DMS53 treated with DMSO at 0.1 percent for 48 hours (cell line): ENCODE results near the gene ZNF581.
A peak's percentile ranks its signal among the peaks of the same experiment; 100 is the strongest.

Experiments
- DNase-seq: peaks from one replicate; lab custom pipeline; 2025; ENCODE audit not compliant: unreplicated experiment; lab: John Stamatoyannopoulos, UW

Gene ZNF581

GRCh38 chr19:55625004-55625326 lies 18.5 kb upstream of the ZNF581 start:
- no peak for DNase-seq

GRCh38 chr19:55626350-55626749 lies 17.1 kb upstream of the ZNF581 start:
- no peak for DNase-seq

- peak; percentile 70 for DNase-seq
These were observed 11.0 kb upstream of the ZNF581 start for GRCh38 chr19:55632463-55632834.

- no peak for DNase-seq
These were observed 9.6 kb upstream of the ZNF581 start for GRCh38 chr19:55633861-55634260.

- DNase-seq = no peak
These were observed 8.1 kb upstream of the ZNF581 start for GRCh38 chr19:55635334-55635717.

GRCh38 chr19:55635856-55636440 lies 7.5 kb upstream of the ZNF581 start:
- no peak for DNase-seq

- DNase-seq = no peak
These were observed 6.7 kb upstream of the ZNF581 start for GRCh38 chr19:55636723-55637122.

- DNase-seq = no peak
These were observed 5.9 kb upstream of the ZNF581 start for GRCh38 chr19:55637534-55637933.

GRCh38 chr19:55638864-55639359 lies 4.5 kb upstream of the ZNF581 start:
- no peak for DNase-seq

- peak; percentile 82 for DNase-seq
These were observed 3.3 kb upstream of the ZNF581 start for GRCh38 chr19:55640043-55640576.

GRCh38 chr19:55640577-55641425 lies 2.6 kb upstream of the ZNF581 start, which contains the start of gene ZNF580:
ZNF580 (plus strand) TSS chr19:55641002; CDS start chr19:55642509, 1,507 bp downstream.
- DNase-seq = peak; percentile 75

GRCh38 chr19:55641426-55642152 lies 1.9 kb upstream of the ZNF581 start:
- DNase-seq = peak; percentile 16

GRCh38 chr19:55642153-55643002 lies 1.1 kb upstream of the ZNF581 start:
- DNase-seq = peak; percentile 16

GRCh38 chr19:55643887-55644176 lies 383 bp downstream of the ZNF581 start:
- DNase-seq = no peak

GRCh38 chr19:55644191-55644833 lies 863 bp downstream of the ZNF581 start:
- DNase-seq = no peak

GRCh38 chr19:55644842-55645511 lies 1.5 kb downstream of the ZNF581 start:
- DNase-seq = no peak

GRCh38 chr19:55645512-55645881 lies 2.0 kb downstream of the ZNF581 start:
- no peak for DNase-seq

GRCh38 chr19:55646889-55647731 lies 3.7 kb downstream of the ZNF581 start:
- DNase-seq = peak; percentile 24
